ENCODE measurements around the gene ZMYND19.

Gene ZMYND19

GRCh38 chr9:137614631-137615386 lies 24.5 kb upstream of the ZMYND19 start:
- Histone ChIP-seq H3K27ac (ENCODE audit: low read depth, low read length) (no peak overlapping the region), H4K20me1 (ENCODE audit: low read depth, low read length) (no peaks in the 10 kb centered on the region), H3K4me2 (ENCODE audit: low read depth, low read length, poor library complexity, severe bottlenecking) (no peak overlapping the region), H3K9ac (ENCODE audit: low read length) (no peak overlapping the region), H3K4me3 (ENCODE audit: insufficient read depth, low read length, poor library complexity, severe bottlenecking) (no peak overlapping the region), H3K9me2 (replicated peaks; ENCODE audit: insufficient read depth, low read length) (no peaks in the 10 kb centered on the region), H3K27me3 (ENCODE audit: low read length) (no peaks in the 10 kb centered on the region), H3K9me3 (ENCODE audit: insufficient read depth, low read length) (no peaks in the 10 kb centered on the region), H2AFZ (ENCODE audit: low read depth, low read length, severe bottlenecking) (no peak overlapping the region), H3K79me2 (ENCODE audit: insufficient read depth, low read length) (peaks cover 19% of the 10 kb centered on the region), H3K36me3 (ENCODE audit: low read length) (no peaks in the 10 kb centered on the region), H3F3A (ENCODE audit: insufficient read depth) (no peaks in the 10 kb centered on the region; the same call in 1 of the 2 replicates)
- TF ChIP-seq EZH2phosphoT487 (conservative IDR thresholded peaks at IDR 0.05; ENCODE audit: low read length) (no peak), CTCF (IDR thresholded peaks at IDR 0.05; ENCODE audit: insufficient read depth, low read length, poor library complexity, severe bottlenecking) (no peak)

- Histone ChIP-seq H3K36me3 (ENCODE audit: low read length) (no peaks in the 10 kb centered on the region), H3K4me2 (ENCODE audit: low read depth, low read length, poor library complexity, severe bottlenecking) (no peak overlapping the region), H3K79me2 (ENCODE audit: insufficient read depth, low read length) (peaks cover 13% of the 10 kb centered on the region), H3K9me3 (ENCODE audit: insufficient read depth, low read length) (no peaks in the 10 kb centered on the region), H2AFZ (ENCODE audit: low read depth, low read length, severe bottlenecking) (no peak overlapping the region), H3K9me2 (replicated peaks; ENCODE audit: insufficient read depth, low read length) (no peaks in the 10 kb centered on the region), H4K20me1 (ENCODE audit: low read depth, low read length) (no peaks in the 10 kb centered on the region), H3K9ac (ENCODE audit: low read length) (no peak overlapping the region), H3F3A (ENCODE audit: insufficient read depth) (no peaks in the 10 kb centered on the region), H3K27me3 (ENCODE audit: low read length) (no peaks in the 10 kb centered on the region), H3K27ac (ENCODE audit: low read depth, low read length) (no peak overlapping the region), H3K4me3 (ENCODE audit: insufficient read depth, low read length, poor library complexity, severe bottlenecking) (no peak overlapping the region)
- TF ChIP-seq EZH2phosphoT487 (conservative IDR thresholded peaks at IDR 0.05; ENCODE audit: low read length) (no peak), CTCF (IDR thresholded peaks at IDR 0.05; ENCODE audit: insufficient read depth, low read length, poor library complexity, severe bottlenecking) (no peak)
Measured at GRCh38 chr9:137613738-137614523, 23.6 kb upstream of the ZMYND19 start.

- TF ChIP-seq CTCF (IDR thresholded peaks at IDR 0.05; ENCODE audit: insufficient read depth, low read length, poor library complexity, severe bottlenecking) (no peak), EZH2phosphoT487 (conservative IDR thresholded peaks at IDR 0.05; ENCODE audit: low read length) (no peak)
- no peak overlapping the region for H3K9ac ChIP-seq (ENCODE audit: low read length)
Measured at GRCh38 chr9:137613259-137613658, 22.9 kb upstream of the ZMYND19 start.

More at GRCh38 chr9:137613259-137613658, 22.9 kb upstream of the ZMYND19 start:
- H3K79me2 ChIP-seq (ENCODE audit: insufficient read depth, low read length): peaks cover 11% of the 10 kb centered on the region
- H3F3A ChIP-seq (ENCODE audit: insufficient read depth): no peaks in the 10 kb centered on the region
- no peak overlapping the region for H2AFZ ChIP-seq (ENCODE audit: low read depth, low read length, severe bottlenecking)
- H3K9me3 ChIP-seq (ENCODE audit: insufficient read depth, low read length): no peaks in the 10 kb centered on the region
- H3K36me3 ChIP-seq (ENCODE audit: low read length): no peaks in the 10 kb centered on the region
- H3K4me2 ChIP-seq (ENCODE audit: low read depth, low read length, poor library complexity, severe bottlenecking): no peak overlapping the region
- H3K9me2 ChIP-seq (replicated peaks; ENCODE audit: insufficient read depth, low read length): no peaks in the 10 kb centered on the region
- no peak overlapping the region for H3K4me3 ChIP-seq (ENCODE audit: insufficient read depth, low read length, poor library complexity, severe bottlenecking)
- H3K27me3 ChIP-seq (ENCODE audit: low read length): no peaks in the 10 kb centered on the region
- no peak overlapping the region for H3K27ac ChIP-seq (ENCODE audit: low read depth, low read length)
- H4K20me1 ChIP-seq (ENCODE audit: low read depth, low read length): no peaks in the 10 kb centered on the region
